ENCODE data around the gene NDUFB10. TPM values are rescaled to one million over a fixed set of nuclear protein-coding genes. Genes with fewer than 3 reads are reported as not detected.

NDUFB10 gene
- total RNA-seq, 4 donors from 2014 or later, result 172 to 215 (median 189) TPM

GRCh38 chr16:1940273-1941161 is 18.8 kb upstream of the NDUFB10 start:
- Histone ChIP-seq H3K4me1 (peaks cover 15 to 40% (median 19%) of the 10 kb centered on the region in 3 donors), H3K36me3 (peaks cover 29 to 49% (median 29%) of the 10 kb centered on the region in 3 donors), H3K27me3 (no peaks in the 10 kb centered on the region), H3K9me3 (no peaks in the 10 kb centered on the region), H3K27ac (peak overlapping the region in 1 of 4 donors; percentile 92), H3K4me3 (no peak overlapping the region)
- no peak for DNase-seq
- WGBS, 2 donors, result 77 to 85% methylated on average over 9 to 11 of the region's 23 CpGs
- intact Hi-C loops (cut with DNase I), result no loop called here
- TF ChIP-seq POLR2A (IDR thresholded peaks at IDR 0.05) (no peak), CTCF (IDR thresholded peaks at IDR 0.05) (no peak)

- intact Hi-C loops (cut with DNase I), result no loop called here
- no peak for DNase-seq
- Histone ChIP-seq H3K27ac (peak overlapping the region; percentile 85 to 96 (median 91)), H3K4me1 (peaks cover 13 to 35% (median 17%) of the 10 kb centered on the region in 3 donors), H3K9me3 (no peaks in the 10 kb centered on the region), H3K36me3 (peaks cover 29 to 49% (median 29%) of the 10 kb centered on the region in 3 donors), H3K4me3 (peak overlapping the region; percentile 76 to 90 (median 86)), H3K27me3 (no peaks in the 10 kb centered on the region)
- 75 to 76% methylated on average over 11 to 16 of the region's 30 CpGs for WGBS, 2 donors
- TF ChIP-seq POLR2A (IDR thresholded peaks at IDR 0.05), result no peak
- no peak for TF ChIP-seq CTCF (IDR thresholded peaks at IDR 0.05)
These were observed 17.9 kb upstream of the NDUFB10 start for GRCh38 chr16:1941162-1942046.

GRCh38 chr16:1942047-1942809 is 17.1 kb upstream of the NDUFB10 start:
- intact Hi-C loops (cut with DNase I), result no loop called here
- DNase-seq, result no peak
- TF ChIP-seq POLR2A (IDR thresholded peaks at IDR 0.05) (peak in 1 of 4 donors; percentile 11), CTCF (IDR thresholded peaks at IDR 0.05) (no peak)
- H3K27ac ChIP-seq, result peak overlapping the region; percentile 85 to 96 (median 91)
- peak overlapping the region; percentile 76 to 90 (median 86) for H3K4me3 ChIP-seq
- H3K9me3 ChIP-seq, result no peaks in the 10 kb centered on the region
- no peaks in the 10 kb centered on the region for H3K27me3 ChIP-seq
- H3K36me3 ChIP-seq, result peaks cover 29 to 43% (median 29%) of the 10 kb centered on the region in 3 donors
- 5 to 16% methylated on average over 4 to 9 of the region's 17 CpGs for WGBS, 2 donors
- peaks cover 13 to 35% (median 17%) of the 10 kb centered on the region in 3 donors for H3K4me1 ChIP-seq

- intact Hi-C loops (cut with DNase I), result no loop called here
- peak within 1 kb of the TSS; percentile 76 to 90 (median 86) for H3K4me3 ChIP-seq
- no peaks in the 10 kb centered on the region for H3K9me3 ChIP-seq
- WGBS, 2 donors, result 2 to 3% methylated on average over 13 to 18 of the region's 77 CpGs
- peak; percentile 95 for DNase-seq
- peaks cover 13 to 35% (median 17%) of the 10 kb centered on the region in 3 donors for H3K4me1 ChIP-seq
- peaks cover 22 to 34% (median 26%) of the 10 kb centered on the region in 3 donors for H3K36me3 ChIP-seq
- TF ChIP-seq POLR2A (IDR thresholded peaks at IDR 0.05) (peak in 3 of 4 donors; percentile 90 to 95 (median 94)), CTCF (IDR thresholded peaks at IDR 0.05) (peak in 1 of 6 experiments; percentile 10)
- H3K27ac ChIP-seq, result peak within 1 kb of the TSS; percentile 85 to 96 (median 91)
- H3K27me3 ChIP-seq, result no peaks in the 10 kb centered on the region
These were observed 16.3 kb upstream of the NDUFB10 start, which contains the start of gene MSRB1 for GRCh38 chr16:1942810-1943726. Gene MSRB1, minus strand, starts transcription at chr16:1943199. Its CDS starts 43 bp downstream, at chr16:1943156.

Measured in esophagus squamous epithelium (tissue), 5 donors.